Gastrocnemius medialis (tissue), 4 donors: Measurements from ENCODE around the gene XYLT1. TPM values are rescaled to one million over a fixed set of nuclear protein-coding genes. Genes with fewer than 3 reads are reported as not detected.

Source experiments
- ATAC-seq, 2 donors: fragments of 150-250 bp; one replicate each; pipeline ENCODE4 v1.9.1; 2016
- DNase-seq, 2 donors: peaks; one replicate each; pipeline ENCODE4 v3.0.0-alpha.2; 2019
- H3K27ac ChIP-seq, 4 donors: fragments of 200-600 bp; sonication (generic); 1 replicate in 1 of 4; 2 replicates in 3 of 4; pipeline ENCODE4 v1.5.1; 2016 to 2018; ENCODE audit warnings: mild to moderate bottlenecking in 2 of 4, moderate library complexity in 1 of 4
- H3K27me3 ChIP-seq, 3 donors: fragments of 200-600 bp; sonication (generic) in 2 of 3; 1 replicate in 1 of 3; 2 replicates in 2 of 3; pipeline versions ENCODE4 v1.5.1 to v1.6.0; 2016 to 2019; ENCODE audit warnings: mild to moderate bottlenecking in 1 of 3, moderate library complexity in 1 of 3
- H3K36me3 ChIP-seq, 2 donors: fragments of 200-600 bp; sonication (generic) in 1 of 2; one replicate each; pipeline ENCODE4 v1.5.1; 2017 to 2018
- H3K4me1 ChIP-seq, 2 donors: fragments of 200-600 bp; sonication (generic) in 1 of 2; one replicate each; pipeline ENCODE4 v1.5.1; 2016 to 2017; ENCODE audit warnings: mild to moderate bottlenecking in 2 of 2
- H3K4me3 ChIP-seq, 4 donors: fragments of 200-600 bp; sonication (generic) in 3 of 4; 1 replicate in 1 of 4; 2 replicates in 3 of 4; pipeline ENCODE4 v1.5.1; 2016 to 2019; ENCODE audit warnings: mild to moderate bottlenecking in 2 of 4
- H3K9me3 ChIP-seq, 3 donors: fragments of 200-600 bp; sonication (generic) in 2 of 3; 1 replicate in 1 of 3; 2 replicates in 2 of 3; pipeline ENCODE4 v1.5.1; 2016 to 2019
- POLR2A ChIP-seq, 2 donors: fragments of 450-650 bp; IDR thresholded peaks; one replicate each; pipeline ENCODE4 v1.6.1; 2017; ENCODE audit warnings: antibody characterized with exemption in 2 of 2, mild to moderate bottlenecking in 2 of 2, moderate library complexity in 2 of 2
- in situ Hi-C, 4 donors: fragments of 200-750 bp; cut with MboI; loops; one replicate each; pipeline versions ENCODE4 v1.15.0 to v1.8.0; 2017; ENCODE audit warnings: low sequenced_read_pairs in 4 of 4
- intact Hi-C: fragments of 100-400 bp; cut with DNase I; formaldehyde crosslinking; loops from one replicate; pipeline ENCODE4 v1.15.1; 2023; ENCODE audit warnings: low total_unique reads
- total RNA-seq, 4 donors: library from RNA; depleted of rRNA; stranded (reverse); fragments of >200 nt; gene quantifications; one replicate each; pipeline versions ENCODE4 v1.1.0 to v1.2.3, GENCODE V29; 2016
- TF ChIP-seq, protein P1 (sequence below), 5 experiments: fragments of 450-650 bp in 3 of 5; fragments of 200-600 bp in 2 of 5; sonication (generic) in 2 of 5; IDR thresholded peaks in 4 of 5; conservative IDR thresholded peaks in 1 of 5; 1 replicate in 4 of 5; 2 replicates in 1 of 5; pipeline ENCODE4 v1.5.1; 2016 to 2019; ENCODE audit warnings: antibody characterized with exemption in 5 of 5, mild to moderate bottlenecking in 3 of 5, moderate library complexity in 3 of 5

Gene XYLT1
- total RNA-seq, 4 donors from 2014 or later = 0.87 to 7.9 (median 1.4) TPM

DNA sequence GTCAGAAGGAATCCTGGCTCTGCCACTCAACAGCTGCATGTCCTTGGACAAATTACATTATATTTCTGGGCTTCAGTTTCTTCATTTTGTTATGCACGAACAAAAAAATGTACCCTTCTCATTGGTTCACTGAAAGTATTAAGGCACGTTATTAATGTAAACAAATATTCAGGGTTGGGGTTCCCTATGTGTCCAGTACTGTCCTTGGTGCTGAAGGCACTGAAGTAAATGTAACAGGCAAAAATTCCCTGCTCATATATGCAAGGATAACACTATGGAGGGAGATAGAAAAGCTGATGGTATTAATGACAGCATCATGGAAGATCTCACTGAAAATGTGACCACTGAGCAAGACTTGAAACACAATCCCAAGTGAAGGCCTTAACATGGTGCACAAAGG lies 386.6 kb downstream of the XYLT1 start:
- intact Hi-C loops = no loop called here
- no peak for DNase-seq
- Histone ChIP-seq H3K4me1 (no peaks in the 10 kb centered on the region), H3K4me3 (no peak overlapping the region), H3K9me3 (no peaks in the 10 kb centered on the region), H3K36me3 (no peaks in the 10 kb centered on the region), H3K27me3 (no peaks in the 10 kb centered on the region), H3K27ac (no peak overlapping the region)
- in situ Hi-C loops = no loop called here
- no peak for ATAC-seq
- TF ChIP-seq, protein P1, sequence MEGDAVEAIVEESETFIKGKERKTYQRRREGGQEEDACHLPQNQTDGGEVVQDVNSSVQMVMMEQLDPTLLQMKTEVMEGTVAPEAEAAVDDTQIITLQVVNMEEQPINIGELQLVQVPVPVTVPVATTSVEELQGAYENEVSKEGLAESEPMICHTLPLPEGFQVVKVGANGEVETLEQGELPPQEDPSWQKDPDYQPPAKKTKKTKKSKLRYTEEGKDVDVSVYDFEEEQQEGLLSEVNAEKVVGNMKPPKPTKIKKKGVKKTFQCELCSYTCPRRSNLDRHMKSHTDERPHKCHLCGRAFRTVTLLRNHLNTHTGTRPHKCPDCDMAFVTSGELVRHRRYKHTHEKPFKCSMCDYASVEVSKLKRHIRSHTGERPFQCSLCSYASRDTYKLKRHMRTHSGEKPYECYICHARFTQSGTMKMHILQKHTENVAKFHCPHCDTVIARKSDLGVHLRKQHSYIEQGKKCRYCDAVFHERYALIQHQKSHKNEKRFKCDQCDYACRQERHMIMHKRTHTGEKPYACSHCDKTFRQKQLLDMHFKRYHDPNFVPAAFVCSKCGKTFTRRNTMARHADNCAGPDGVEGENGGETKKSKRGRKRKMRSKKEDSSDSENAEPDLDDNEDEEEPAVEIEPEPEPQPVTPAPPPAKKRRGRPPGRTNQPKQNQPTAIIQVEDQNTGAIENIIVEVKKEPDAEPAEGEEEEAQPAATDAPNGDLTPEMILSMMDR (IDR thresholded peaks at IDR 0.05 in 4 of 5, conservative IDR thresholded peaks at IDR 0.05 in 1 of 5) = no peak
- no peak for TF ChIP-seq POLR2A (IDR thresholded peaks at IDR 0.05)

- no peaks in the 10 kb centered on the region for H3K4me1 ChIP-seq
- no peak overlapping the region for H3K27ac ChIP-seq
- TF ChIP-seq, protein P1 (IDR thresholded peaks at IDR 0.05 in 4 of 5, conservative IDR thresholded peaks at IDR 0.05 in 1 of 5) = no peak
- no peak for TF ChIP-seq POLR2A (IDR thresholded peaks at IDR 0.05)
- no peaks in the 10 kb centered on the region for H3K27me3 ChIP-seq
- H3K4me3 ChIP-seq = no peak overlapping the region
- in situ Hi-C loops (no loop called here), intact Hi-C loops (no loop called here)
- DNase-seq = no peak
- H3K9me3 ChIP-seq = no peaks in the 10 kb centered on the region
- no peak for ATAC-seq
- H3K36me3 ChIP-seq = no peaks in the 10 kb centered on the region
Measured at GRCh38 chr16:17083628-17084027, 387.1 kb downstream of the XYLT1 start.

- Histone ChIP-seq H3K4me1 (no peaks in the 10 kb centered on the region), H3K36me3 (no peaks in the 10 kb centered on the region), H3K27ac (no peak overlapping the region), H3K4me3 (no peak overlapping the region), H3K27me3 (no peaks in the 10 kb centered on the region), H3K9me3 (no peaks in the 10 kb centered on the region)
- DNase-seq (no peak), ATAC-seq (no peak)
- intact Hi-C loops = no loop called here
- TF ChIP-seq, protein P1 (IDR thresholded peaks at IDR 0.05 in 4 of 5, conservative IDR thresholded peaks at IDR 0.05 in 1 of 5) = no peak
- TF ChIP-seq POLR2A (IDR thresholded peaks at IDR 0.05) = no peak
- in situ Hi-C loops = no loop called here
Measured at GRCh38 chr16:17082095-17082882, 388.5 kb downstream of the XYLT1 start.

DNA sequence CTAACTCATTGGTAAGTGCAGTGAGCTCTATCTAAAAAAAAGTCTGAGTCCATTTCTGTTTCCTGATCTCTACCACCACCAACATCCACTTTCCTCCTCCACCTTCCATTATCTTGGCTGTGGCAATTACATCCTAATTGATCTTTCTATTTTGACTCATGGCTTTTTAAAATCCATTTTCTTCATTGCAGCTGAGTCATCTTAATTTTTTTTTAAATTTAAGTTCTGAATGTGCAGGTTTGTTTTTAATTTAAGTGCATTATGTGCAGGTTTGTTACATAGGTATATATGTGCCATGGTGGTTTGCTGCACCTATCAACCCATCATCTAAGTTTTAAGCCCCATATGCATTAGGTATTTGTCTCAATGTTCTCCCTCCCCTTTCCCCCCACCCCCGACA lies 390.7 kb downstream of the XYLT1 start:
- H3K27me3 ChIP-seq = no peaks in the 10 kb centered on the region
- no peaks in the 10 kb centered on the region for H3K9me3 ChIP-seq
- in situ Hi-C loops (no loop called here), intact Hi-C loops (no loop called here)
- H3K4me1 ChIP-seq = no peaks in the 10 kb centered on the region
- H3K36me3 ChIP-seq = no peaks in the 10 kb centered on the region
- H3K27ac ChIP-seq = no peak overlapping the region
- no peak overlapping the region for H3K4me3 ChIP-seq
- TF ChIP-seq, protein P1 (IDR thresholded peaks at IDR 0.05 in 4 of 5, conservative IDR thresholded peaks at IDR 0.05 in 1 of 5) = no peak
- TF ChIP-seq POLR2A (IDR thresholded peaks at IDR 0.05) = no peak
- ATAC-seq (no peak), DNase-seq (no peak)
